ENCODE measurements around the gene HNRNPR. TPM values are rescaled to one million over a fixed set of nuclear protein-coding genes. Genes with fewer than 3 reads are reported as not detected.
A peak's percentile ranks its signal among the peaks of the same experiment; 100 is the strongest.

The HNRNPR gene
- polyA plus RNA-seq, 3 donors = 58.5 to 112 (median 82.9) TPM

DNA sequence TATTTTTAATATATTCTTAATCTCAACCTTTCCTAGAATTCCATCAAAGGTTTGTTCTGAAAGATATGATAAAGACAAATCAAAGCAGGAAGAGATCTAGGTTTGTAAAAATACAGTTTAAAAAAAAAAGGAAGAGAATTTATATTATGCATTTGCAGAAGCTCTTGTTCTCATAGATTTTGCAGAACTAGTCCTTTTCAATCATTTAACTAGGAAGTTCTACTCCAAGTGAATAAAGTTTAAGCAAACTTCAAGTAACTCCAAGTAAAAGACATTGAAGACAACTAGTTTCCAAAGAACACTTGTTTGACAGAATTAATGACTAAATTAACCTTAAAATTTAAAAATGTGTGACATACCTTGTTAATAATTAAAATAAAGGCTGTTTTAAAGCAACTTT is 55.9 kb downstream of the HNRNPR start:
- intact Hi-C loops (cut with micrococcal nuclease) = loop anchor here in 1 of 2 donors (10.0 kb wide), 1 partner anchor 57 kb away; the partner anchor contains the start of gene HNRNPR
- Histone ChIP-seq H3K9me3 (replicated peaks in 1 of 2; ENCODE audit: control insufficient read depth in 1 of 2, insufficient read depth in 1 of 2, low read length in 2 of 2) (no peaks in the 10 kb centered on the region), H3K79me2 (ENCODE audit: insufficient read depth, low read length) (no peaks in the 10 kb centered on the region), H3K4me3 (replicated peaks in 1 of 3; ENCODE audit: low read depth in 2 of 3, low read length in 3 of 3) (peak overlapping the region in 1 of 3 experiments; percentile 27), H3K4me1 (ENCODE audit: control insufficient read depth in 1 of 2, insufficient read depth in 2 of 2, low read length in 2 of 2) (peaks cover 9 to 29% of the 10 kb centered on the region in 2 donors), H3K9ac (ENCODE audit: insufficient read depth, low read length, poor library complexity, severe bottlenecking) (no peak overlapping the region), H3K27me3 (ENCODE audit: control insufficient read depth in 2 of 2, insufficient read depth in 2 of 2, low read length in 2 of 2) (no peaks in the 10 kb centered on the region), H3K4me2 (replicated peaks; ENCODE audit: extremely low read depth, low read length, poor library complexity, severe bottlenecking) (peak overlapping the region; percentile 48), H3K27ac (ENCODE audit: low read depth in 1 of 2, low read length in 2 of 2) (peak overlapping the region in 1 of 2 donors; percentile 71), H2AFZ (ENCODE audit: insufficient read depth, low read depth, low read length, poor library complexity, severe bottlenecking) (no peak overlapping the region), H4K20me1 (ENCODE audit: insufficient read depth, low read length) (no peaks in the 10 kb centered on the region), H3K36me3 (replicated peaks in 1 of 2; ENCODE audit: control insufficient read depth in 1 of 2, insufficient read depth in 2 of 2, low read length in 2 of 2) (peaks cover 0 to 26% of the 10 kb centered on the region in 2 donors)
- TF ChIP-seq, protein P1, sequence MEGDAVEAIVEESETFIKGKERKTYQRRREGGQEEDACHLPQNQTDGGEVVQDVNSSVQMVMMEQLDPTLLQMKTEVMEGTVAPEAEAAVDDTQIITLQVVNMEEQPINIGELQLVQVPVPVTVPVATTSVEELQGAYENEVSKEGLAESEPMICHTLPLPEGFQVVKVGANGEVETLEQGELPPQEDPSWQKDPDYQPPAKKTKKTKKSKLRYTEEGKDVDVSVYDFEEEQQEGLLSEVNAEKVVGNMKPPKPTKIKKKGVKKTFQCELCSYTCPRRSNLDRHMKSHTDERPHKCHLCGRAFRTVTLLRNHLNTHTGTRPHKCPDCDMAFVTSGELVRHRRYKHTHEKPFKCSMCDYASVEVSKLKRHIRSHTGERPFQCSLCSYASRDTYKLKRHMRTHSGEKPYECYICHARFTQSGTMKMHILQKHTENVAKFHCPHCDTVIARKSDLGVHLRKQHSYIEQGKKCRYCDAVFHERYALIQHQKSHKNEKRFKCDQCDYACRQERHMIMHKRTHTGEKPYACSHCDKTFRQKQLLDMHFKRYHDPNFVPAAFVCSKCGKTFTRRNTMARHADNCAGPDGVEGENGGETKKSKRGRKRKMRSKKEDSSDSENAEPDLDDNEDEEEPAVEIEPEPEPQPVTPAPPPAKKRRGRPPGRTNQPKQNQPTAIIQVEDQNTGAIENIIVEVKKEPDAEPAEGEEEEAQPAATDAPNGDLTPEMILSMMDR (IDR thresholded peaks at IDR 0.05) = no peak
- peak; percentile 12 to 43 (median 19) for DNase-seq
- H3K36me3 Mint-ChIP-seq = peaks cover 15 to 31% of the 10 kb centered on the region in 2 donors
- peaks cover 20% of the 10 kb centered on the region for H3K4me1 Mint-ChIP-seq
- no peak overlapping the region for H3K4me3 Mint-ChIP-seq
- H3K27ac Mint-ChIP-seq = peak overlapping the region in 5 of 7 donors; percentile 30 to 87 (median 81)
- no peaks in the 10 kb centered on the region for H3K27me3 Mint-ChIP-seq (ENCODE audit: low read depth in 3 of 3)
- no peaks in the 10 kb centered on the region for H3K9me3 Mint-ChIP-seq

DNA sequence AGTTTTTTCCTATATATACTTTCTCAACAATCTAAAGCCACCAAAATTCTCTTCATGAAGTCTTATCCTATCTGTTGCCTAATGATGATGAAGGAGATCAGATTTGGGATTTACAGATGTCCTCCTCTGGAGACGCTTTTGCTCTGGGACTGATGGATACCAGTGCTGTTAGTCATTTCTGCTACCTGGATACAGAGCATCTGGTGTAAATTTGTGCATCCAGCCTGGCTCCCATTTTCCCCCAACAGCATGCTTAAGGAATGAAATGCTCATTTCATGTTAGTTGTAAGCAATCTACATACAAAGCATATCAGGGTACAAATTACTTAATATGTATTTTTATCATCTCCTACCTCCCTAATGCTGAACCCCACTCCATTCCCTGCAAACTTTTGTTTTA is 57.7 kb downstream of the HNRNPR start:
- no peak overlapping the region for H3K4me2 ChIP-seq (replicated peaks; ENCODE audit: extremely low read depth, low read length, poor library complexity, severe bottlenecking)
- intact Hi-C loops (cut with micrococcal nuclease) = loop anchor here in 1 of 2 donors (10.0 kb wide), 1 partner anchor 58 kb away; the partner anchor contains the start of gene HNRNPR
- no peaks in the 10 kb centered on the region for H3K79me2 ChIP-seq (ENCODE audit: insufficient read depth, low read length)
- TF ChIP-seq, protein P1 (IDR thresholded peaks at IDR 0.05) = no peak
- Mint-ChIP-seq H3K36me3 (peaks cover 16 to 31% of the 10 kb centered on the region in 2 donors), H3K27ac (peak overlapping the region in 2 of 7 donors; percentile 43 to 55), H3K4me3 (no peak overlapping the region), H3K27me3 (ENCODE audit: low read depth in 3 of 3) (no peaks in the 10 kb centered on the region), H3K9me3 (no peaks in the 10 kb centered on the region), H3K4me1 (peaks cover 26% of the 10 kb centered on the region)
- DNase-seq = no peak
- H3K27ac ChIP-seq (ENCODE audit: low read depth in 1 of 2, low read length in 2 of 2) = no peak overlapping the region
- H2AFZ ChIP-seq (ENCODE audit: insufficient read depth, low read depth, low read length, poor library complexity, severe bottlenecking) = no peak overlapping the region
- H3K27me3 ChIP-seq (ENCODE audit: control insufficient read depth in 2 of 2, insufficient read depth in 2 of 2, low read length in 2 of 2) = no peaks in the 10 kb centered on the region
- no peak overlapping the region for H3K4me3 ChIP-seq (replicated peaks in 1 of 3; ENCODE audit: low read depth in 2 of 3, low read length in 3 of 3)
- peaks cover 19 to 42% of the 10 kb centered on the region in 2 donors for H3K4me1 ChIP-seq (ENCODE audit: control insufficient read depth in 1 of 2, insufficient read depth in 2 of 2, low read length in 2 of 2)
- peaks cover 8 to 31% of the 10 kb centered on the region in 2 donors for H3K36me3 ChIP-seq (replicated peaks in 1 of 2; ENCODE audit: control insufficient read depth in 1 of 2, insufficient read depth in 2 of 2, low read length in 2 of 2)
- no peaks in the 10 kb centered on the region for H3K9me3 ChIP-seq (replicated peaks in 1 of 2; ENCODE audit: control insufficient read depth in 1 of 2, insufficient read depth in 1 of 2, low read length in 2 of 2)
- no peaks in the 10 kb centered on the region for H4K20me1 ChIP-seq (ENCODE audit: insufficient read depth, low read length)
- 100% methylated on average over 1 of the region's 1 CpG for WGBS (ENCODE audit: insufficient coverage)
- H3K9ac ChIP-seq (ENCODE audit: insufficient read depth, low read length, poor library complexity, severe bottlenecking) = no peak overlapping the region
